Stimulated activated CD4-positive, alpha-beta T cell treated with anti-CD3 and anti-CD28 coated beads, TNF-alpha, amount 100 ng/mL, for 48 hours (primary cell): ENCODE measurements around the gene VEPH1.

Experiments used
- DNase-seq, 3 donors: peaks; one replicate each; pipeline ENCODE4 v3.0.0-alpha.2; 2020; ENCODE audit warnings: low read depth in 3 of 3

Gene VEPH1

DNA sequence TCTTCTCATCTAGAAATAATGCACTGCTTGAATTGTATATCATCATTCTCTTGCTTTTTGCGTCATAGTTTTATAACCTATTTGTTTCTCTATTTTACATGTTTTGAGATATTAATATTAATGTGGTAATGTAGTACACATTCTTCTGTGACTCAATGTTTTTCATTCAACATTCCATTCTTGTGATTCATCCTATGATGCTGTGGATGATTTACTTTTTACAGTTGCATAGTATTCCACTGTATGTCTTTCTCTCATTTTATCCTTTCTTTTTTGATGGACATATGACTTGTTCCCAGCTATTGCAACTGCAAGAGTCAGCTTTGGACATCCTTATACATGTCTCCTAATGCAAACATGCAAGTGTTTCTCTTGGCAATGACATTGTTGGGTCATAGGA is 20.6 kb upstream of the VEPH1 start:
- DNase-seq: no peak

DNA sequence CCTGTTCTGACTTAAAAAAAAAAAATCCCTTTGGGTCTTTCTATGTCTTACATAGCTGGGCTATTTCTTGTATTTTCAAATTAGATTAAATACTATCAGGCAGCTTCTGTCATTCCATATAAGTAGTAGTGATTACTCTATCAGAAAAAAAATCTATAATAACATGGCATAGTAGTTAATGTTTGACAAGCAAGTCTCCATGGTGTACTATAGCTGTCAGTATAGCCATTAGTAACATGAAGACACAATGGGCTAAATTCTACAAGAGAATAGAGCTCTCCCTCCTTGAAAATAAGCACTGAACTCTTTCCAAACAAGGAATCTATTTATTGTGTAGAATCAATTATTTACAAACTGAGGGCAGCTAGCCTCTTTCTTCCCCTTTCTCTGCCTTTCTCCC is 19.4 kb upstream of the VEPH1 start:
- no peak for DNase-seq

DNA sequence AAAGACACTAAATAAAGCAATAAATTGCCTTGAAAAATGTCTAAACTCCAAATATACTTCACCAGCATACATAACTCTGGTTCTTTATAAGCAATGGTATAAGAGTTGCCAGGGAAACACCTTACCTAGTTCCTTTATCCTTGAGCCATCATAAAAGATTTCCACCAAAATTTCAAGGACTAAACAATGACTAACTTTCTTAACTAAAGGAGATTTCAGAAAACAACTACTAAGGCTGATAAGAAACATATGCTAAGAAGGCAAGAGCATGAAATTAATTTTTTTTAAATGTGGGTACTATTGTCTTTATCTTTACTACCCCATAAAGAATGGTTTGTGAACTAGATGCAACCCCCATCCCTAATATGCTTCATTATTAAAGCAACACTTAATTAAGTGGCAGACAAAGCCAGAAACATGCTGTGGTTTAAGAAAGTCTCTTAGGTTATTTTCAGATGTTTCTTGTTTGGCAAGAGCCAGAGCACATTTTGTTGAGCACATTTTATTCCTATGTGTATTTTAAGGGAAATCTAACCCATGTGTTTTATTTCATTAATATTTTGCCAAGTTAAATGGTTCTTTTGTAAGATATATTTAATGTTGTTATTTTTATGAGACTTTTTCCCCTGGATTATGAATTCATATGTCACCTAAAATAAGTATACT is 17.4 kb upstream of the VEPH1 start:
- DNase-seq: no peak

DNA sequence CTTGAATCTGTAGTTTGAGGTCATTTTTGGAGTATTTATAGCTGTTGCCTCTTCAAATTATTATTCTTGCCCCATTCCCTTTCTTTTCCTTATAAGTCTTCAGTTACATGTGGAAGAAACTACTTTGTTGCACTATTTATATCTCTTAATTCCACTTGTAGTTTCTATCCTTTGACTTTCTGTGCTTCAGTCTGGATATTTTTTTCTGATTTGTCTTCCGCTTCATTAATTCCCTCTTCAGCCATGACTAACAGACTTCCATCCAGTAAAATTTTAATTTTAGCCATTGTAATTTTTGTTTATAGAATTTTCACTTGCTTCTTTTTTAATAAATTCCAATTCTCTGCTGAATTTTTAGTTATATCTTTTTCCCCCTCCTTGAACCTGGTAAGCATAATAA is 15.7 kb upstream of the VEPH1 start:
- no peak for DNase-seq

DNA sequence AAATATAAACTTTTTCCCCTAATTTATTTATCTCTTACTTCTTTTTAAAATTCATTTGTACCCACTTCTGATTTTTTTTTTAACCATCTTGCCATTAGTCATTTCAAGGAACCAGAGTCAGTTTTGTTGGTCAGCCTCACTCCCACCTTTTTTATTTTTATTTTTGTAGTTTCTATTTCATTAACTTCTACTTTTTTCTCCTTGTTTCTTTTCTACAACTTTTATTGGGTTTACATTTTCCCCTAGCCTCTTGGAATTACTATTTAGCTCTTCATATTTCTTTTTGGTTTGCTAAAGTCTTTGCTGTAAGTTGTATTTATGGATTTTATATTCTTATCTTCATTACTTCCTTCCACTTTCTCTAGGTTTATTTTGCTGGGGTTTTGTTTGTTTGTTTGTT is 13.7 kb upstream of the VEPH1 start:
- no peak for DNase-seq

DNA sequence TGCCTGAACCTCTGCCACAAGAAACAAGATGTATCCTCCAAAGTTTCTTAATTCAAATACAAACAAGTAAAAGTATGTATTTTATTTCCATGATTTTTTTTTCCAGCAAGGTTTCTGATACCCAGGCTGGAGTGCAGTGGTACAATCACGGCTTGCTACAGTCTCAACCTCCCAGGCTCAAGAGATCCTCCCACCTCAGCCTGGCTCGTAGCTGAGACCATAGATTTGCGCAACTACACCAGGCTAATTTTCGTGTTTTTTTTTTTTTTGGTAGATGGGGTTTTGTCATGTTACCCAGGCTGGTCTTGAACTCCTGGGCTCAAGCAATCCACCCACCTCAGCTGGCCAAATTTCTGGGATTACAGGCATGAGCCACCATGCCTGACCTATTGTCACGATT is 12.2 kb upstream of the VEPH1 start:
- DNase-seq: no peak

DNA sequence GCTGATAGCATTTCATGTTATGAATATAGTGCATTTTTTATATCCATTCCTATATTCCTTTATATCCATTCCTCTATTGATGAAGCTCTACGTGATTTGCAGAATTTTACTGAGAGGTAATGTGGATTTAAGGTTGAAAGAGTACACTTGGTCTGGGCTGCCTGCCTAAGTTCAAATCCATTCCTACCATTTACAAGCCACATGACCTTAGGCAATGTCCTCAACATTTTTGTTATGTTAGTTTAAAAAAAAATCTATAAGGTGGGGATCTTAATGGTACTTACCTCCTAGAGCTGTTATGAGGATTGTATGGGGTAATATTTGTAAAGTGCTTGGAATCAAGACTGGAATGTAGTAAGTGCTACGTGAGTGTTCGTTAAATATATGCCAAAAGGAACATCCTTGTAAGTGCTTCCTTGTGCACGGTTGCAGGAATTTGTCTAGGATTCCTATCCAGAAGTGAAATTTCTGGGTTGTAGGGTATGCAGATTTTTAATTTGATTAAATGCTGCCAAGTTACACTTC is 11.2 kb upstream of the VEPH1 start:
- DNase-seq: no peak

DNA sequence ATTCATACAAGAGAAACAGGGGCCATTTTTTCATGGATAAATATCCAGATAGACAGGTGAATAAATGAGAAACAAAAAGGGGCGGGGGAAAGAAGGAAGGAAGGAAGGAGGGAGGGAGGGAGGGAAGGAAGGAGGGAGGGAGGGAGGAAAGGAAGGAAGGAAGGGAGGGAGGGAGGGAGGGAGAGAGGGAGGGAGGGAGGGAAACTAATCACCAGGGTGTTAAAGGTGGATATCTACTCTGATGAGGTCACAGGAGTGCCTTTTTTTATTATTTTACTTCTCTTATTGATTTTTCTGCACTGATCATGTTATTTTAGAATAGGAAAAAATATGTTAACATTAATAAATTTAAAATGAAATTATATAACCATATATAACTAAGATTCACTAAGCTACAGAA is 10.4 kb upstream of the VEPH1 start:
- DNase-seq: no peak

DNA sequence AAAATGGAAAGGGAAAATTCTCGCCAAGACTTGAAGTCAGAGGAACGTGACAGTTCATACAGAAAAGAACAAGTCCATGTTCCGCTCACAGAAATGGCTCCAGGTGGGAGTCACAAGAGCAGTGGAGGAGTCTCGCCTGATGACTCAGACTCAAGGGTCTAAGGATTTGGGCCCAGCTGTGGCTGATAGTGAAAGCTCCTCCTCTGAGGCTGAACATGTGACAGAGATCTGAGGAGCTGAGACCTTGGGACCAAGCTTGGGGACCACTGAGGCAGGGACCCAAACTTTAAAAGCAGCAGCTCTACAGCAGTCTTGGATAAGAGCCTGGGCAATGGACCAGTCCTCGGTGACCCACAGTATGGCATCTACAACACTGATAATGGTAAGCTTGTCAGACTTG is 9.3 kb upstream of the VEPH1 start:
- DNase-seq: no peak

DNA sequence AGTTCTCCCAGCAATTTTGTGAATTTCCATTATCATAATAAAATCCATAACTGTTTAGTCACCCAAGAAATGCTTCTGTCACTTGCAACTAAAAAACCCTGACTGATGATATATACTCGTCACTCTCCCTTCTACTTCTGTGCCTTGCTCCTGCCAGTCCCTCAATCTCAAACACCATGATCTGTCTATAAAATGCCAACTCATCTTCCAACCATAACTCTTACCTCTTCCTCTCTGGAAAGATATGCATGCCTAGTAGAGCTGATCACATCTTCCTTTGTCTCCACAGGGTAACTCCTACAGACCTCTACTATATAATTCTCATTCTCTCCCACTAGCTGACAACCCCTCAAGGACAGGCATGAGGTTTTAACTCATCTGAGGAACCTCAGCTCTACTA is 5.2 kb upstream of the VEPH1 start:
- DNase-seq: no peak

DNA sequence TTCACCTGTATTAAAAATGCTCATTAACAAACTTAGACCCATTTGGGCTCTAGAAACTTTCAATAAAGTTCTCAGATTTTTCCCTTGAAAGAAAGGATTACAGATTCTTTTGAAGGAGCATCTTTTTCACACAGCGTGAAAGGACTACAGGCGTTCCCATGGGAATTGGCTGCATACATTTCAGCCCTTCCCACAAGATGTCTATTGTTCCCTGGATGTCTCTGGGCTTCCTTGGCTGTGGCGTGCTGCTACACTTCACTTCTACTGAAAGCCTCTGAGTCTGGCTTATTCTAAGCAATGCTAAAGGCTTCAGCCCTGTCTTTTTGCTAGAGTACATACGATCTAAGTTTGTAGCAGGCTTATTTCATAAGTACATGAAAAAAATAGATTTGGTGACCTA is 1.4 kb downstream of the VEPH1 start:
- DNase-seq: no peak

DNA sequence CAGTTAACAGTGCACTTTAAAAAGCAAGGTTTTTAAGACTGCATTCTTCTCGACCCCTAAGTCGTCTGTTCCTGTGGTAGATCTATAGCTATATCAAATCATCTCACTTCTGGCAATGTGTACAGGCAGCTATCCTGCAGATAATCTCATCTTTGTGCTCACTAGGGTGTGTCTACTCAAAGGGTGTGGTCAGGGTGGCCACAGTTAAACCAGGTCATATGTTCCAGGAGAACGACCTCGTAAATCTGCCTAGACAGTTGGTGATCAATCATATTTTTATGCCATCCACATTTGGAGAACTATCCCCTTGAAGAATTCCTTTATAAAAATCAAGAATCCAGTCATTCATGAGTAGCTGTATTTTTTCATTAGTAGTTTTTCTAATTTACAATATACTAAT is 3.0 kb downstream of the VEPH1 start:
- DNase-seq: no peak

DNA sequence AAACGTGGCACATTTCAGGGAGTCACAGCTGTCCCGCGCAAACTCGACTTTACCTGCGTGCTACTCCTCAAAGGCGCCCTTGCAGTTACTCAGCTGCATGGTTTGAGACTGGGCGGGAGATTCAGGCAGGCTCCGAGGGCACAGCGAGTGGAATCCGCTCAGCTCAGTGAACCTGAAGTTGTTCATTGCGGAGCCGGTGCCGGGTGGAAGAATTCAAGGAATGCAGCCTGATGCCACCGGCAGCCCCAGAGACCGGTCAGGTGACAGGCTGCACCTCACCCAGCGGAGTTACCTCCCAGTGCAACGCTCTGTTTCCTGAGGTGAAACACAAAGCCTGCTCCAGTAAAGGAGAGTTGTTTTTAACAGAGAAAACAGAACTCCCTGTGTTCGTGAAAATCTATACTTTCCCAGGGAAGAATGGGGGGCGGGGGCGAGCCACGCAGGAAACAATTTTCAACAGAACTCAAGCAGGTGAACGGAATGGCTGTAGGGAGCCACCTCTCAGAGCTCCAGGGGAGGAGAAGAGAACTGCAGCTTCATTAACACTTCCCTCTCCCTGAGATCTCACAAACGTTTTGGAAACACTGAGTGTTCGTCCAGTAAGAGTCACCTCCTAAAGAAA is 3.8 kb downstream of the VEPH1 start:
- no peak for DNase-seq

DNA sequence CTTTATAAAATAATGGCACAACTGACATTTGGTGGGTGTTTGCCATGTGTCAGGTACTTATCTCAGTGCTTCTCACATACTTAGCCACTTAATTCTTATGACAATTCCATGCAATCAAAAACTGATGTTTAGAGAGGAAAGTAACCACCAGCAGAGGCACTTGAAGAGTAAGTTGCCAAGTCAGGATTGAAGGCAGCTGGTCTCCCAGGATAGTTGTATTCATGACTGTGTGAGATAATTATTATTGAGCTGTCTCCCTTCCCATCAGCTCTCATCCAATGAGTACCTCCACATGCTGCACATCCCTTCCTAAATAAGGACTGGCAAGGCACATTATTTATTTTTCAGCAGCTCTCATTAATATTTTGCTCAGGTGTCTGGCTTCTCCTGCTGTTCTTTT is 4.8 kb downstream of the VEPH1 start:
- DNase-seq: no peak

DNA sequence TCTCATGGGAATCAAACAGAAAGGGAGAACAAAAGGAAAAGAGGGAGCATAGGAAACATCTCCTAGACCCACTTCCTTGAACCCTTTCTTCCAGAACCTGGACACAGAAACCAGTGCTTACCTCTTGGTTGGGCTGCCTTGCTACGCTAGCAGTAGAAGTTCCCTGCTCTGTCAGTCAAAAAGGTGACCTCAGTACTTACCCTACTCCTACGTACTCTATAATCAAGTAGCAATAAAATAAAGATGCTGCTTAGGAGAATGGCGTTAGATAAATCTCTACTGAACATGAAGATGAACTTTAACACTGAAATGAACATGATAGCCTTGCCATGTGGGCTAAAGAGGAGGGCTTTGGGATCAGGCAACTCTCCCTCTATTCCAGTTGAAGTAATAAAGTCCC is 7.4 kb downstream of the VEPH1 start:
- DNase-seq: no peak

DNA sequence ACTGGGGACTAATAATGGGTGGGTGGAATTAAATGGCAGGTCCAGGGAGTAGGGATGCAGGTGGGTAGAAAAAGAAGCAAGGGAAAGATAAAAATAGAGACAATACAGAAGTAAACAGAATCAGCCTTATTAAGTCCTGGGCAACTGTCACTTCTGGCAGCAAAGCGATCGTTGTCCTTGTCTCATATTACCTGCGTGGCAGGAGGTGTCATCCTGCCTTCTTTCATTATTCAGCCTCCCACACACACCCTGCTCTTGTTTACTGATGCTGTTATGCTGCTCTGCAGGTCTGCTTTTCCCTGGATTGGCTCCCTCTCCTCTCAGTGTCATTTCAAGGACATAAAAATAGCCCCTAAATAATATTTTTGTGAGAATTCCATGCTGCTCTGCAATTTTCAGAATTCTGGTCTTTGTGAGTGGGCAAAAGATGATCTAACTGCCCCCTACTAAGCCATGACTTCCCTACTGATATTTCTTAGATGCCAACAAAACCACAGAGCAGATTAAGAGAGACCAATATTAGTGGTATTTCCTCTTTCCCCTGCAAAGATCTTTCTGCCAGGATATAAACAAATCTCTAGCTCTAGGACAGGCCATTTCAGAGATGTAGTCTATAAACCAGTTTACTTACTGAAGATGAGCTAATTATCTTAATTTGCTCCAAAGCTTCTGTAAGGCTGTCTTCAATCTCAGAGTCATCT is 8.5 kb downstream of the VEPH1 start:
- DNase-seq: no peak

DNA sequence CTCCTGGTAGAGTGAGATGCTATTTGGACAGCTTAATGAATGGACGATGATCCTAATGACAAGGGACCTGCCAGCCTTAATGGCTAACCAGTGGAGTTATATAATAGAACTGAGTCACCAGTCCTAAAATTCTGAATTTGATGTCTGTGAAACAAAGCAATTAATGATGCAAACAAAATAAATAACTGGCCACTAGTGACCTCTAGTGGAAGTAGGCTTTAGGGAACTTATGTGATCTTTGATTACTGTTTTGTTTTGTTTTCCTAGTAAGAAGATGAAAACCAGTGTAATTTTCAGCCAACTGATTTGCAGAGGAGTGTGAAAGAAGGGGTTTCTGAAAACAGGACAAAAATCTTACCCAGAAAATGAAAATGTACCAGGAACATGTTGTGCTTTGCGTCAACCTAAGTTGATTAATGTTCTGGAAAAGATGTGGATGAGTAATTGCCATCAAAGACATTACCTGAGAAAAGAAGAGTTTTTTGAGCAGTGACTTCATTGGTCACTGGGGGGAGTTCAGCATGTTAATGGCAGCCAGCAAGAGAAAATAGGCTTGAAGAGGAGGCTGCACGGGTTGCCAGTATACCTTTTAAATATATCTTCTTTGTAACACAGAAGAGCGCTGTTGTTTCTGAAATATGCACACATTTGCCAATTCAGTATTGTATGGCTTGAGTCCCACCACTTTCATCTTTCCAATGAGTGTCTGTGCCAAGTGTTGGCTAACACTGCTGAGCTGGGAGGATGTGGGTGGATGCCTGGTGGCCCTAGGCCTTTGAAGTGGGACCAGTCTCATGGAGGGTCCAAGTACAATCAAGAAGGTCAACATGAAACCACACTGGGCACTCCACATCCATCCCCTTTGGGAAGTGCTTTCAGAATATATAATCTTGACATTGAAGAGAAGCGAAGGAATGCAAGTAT is 9.3 kb downstream of the VEPH1 start:
- DNase-seq: no peak

DNA sequence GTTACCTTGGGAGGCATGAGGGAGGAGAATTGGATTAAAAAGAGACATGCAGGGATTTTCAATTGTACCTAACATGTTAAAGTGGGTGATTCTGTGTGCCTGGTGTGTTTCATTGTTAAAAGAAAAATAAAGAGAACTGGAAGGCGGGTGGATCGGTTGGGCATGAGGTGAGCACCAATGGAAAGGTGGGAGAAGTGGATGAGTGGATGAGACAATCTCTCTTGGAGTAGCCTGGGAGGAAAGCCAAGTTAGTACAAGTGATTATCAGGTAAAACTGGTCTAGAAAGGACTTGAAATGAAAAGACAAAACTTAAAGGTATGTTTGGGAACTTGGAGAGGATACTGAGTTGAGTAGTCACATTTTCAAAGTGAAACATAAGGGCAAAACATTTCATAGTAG is 12.1 kb downstream of the VEPH1 start:
- no peak for DNase-seq

DNA sequence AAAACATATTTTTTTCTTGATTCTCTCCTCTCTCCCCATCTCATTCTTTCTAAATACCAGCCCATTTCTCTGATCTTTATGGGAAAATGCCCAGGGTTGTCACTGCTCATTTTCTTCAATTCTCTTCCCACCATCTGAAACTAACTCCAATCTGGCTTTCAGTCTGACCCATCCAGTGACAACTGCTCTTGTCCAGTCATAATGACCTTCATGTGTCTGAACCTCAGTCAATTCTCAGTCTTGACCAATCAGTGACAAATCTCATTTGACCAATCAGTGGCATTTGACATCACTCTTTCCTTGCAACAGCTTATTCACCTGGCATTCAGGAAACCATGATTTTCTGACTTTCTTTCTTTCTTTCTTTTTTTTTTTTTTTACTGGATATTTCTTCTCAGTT is 15.1 kb downstream of the VEPH1 start:
- DNase-seq: no peak

DNA sequence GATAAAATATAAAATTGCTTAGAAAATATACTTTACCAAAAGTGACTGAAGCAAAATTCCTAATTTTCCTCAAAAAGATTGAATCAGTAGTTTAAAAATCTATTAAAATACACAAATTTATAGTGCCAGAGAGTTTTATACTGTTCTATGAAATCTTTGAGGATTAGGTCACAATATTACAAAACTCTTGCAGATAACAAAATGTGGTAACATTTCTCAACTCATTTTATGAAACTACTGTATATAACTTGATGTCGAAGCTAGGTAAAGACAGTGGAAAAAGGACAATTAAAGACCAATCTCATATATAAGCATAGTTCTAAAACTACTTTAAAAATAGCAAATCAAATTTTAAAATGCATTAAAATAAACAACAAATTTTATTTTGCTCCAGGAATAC is 15.9 kb downstream of the VEPH1 start:
- no peak for DNase-seq

DNA sequence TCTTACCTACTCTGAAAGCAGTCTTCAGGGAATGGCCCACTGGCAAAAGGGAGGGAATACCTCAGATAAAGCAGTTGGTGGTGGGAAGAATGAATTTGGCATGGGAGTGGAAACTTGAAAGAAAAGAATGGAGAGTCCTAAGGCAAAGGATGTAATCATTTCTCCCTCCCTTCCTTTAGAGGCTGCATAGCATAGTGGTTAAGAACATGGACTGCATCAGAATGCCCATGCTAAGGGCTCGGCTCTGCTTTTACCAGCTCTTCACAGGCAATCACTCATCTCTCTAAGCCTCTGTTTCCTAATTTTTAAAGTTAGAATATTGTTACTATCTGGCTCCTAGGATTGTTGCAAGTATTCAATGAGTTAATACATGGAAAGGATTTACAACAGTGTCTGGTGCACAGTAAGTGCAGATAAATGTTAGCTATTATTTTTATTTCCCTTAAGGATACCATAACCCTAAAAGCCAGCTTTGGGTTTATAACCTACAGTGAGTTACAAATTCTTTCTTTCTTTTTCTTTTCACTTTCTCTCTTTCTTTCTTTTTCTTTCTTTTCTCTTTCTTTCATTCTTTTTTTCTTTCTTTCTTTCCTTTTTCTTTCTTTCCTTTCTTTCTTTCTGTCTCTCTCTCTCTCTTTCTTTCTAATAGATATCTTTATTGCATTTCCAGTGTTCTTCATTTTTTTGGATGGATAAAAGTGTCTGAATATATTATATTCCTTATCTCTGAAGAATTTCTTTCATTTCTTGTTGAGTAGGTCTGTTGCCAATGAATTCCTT is 23.6 kb downstream of the VEPH1 start:
- DNase-seq: no peak
